ENCODE data around the gene SAPCD2.

The SAPCD2 gene

DNA sequence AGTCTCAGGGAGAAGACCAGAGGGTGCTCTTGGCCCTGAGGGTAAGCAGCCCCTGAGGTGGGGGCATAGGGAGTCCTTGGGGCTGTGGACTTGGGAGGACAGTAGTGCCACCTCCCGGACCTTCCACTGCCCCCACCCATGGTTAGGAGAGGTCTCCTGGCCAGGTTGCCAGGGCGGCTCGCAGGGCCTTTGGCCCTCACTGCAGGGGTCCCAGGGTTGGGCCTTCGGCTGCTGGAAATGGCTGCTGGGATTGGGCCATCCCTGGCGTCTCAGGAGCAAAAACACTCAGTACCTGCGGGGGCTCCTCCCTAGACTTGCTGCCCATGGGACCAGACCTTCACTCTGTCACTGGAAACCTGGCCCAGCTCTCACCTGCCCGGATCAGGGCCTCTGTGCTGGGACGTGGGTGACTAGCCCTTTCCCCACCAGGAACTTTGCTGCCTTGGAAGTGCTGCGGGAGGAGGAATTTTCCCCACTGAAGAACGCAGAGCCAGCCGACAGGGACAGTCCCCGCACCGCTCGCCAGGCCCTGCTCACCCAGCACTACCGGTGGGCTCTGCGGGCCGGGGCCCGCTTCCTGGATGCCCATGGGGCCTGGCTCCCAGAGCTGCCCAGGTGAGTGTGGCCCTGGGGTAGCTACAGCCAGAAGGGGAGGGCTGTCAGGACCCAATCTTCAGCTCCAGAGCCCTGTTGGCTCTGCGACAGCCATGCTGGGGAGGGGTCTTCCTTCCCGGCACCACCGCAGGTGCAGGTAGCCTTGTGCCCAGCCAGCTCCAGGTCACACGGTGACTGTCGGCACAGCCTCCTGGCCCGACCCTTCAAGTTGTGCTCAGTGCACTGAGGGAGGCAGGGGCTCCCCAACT is 10.1 kb upstream of the SAPCD2 start:
- no peak for DNase-seq

DNA sequence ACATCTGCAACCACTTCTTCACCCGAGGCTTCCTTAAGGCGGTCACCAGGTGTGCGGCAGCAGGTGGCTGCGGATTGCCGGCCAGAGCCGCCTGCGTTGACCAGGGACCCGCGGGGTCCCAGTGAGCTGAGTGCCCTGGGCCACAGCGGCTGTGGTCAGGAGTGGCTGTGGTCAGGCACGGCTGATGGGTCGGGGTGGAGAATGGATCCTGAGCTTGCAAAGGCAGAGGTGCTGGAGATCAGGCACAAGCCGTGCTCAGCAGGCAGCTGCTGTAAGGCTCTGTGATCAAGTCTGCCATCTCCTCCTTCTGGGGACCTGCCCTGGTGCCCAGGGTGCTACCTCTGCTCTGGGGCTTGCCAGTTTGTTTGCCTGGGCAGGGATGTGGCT is 9.0 kb upstream of the SAPCD2 start:
- DNase-seq, result no peak

DNA sequence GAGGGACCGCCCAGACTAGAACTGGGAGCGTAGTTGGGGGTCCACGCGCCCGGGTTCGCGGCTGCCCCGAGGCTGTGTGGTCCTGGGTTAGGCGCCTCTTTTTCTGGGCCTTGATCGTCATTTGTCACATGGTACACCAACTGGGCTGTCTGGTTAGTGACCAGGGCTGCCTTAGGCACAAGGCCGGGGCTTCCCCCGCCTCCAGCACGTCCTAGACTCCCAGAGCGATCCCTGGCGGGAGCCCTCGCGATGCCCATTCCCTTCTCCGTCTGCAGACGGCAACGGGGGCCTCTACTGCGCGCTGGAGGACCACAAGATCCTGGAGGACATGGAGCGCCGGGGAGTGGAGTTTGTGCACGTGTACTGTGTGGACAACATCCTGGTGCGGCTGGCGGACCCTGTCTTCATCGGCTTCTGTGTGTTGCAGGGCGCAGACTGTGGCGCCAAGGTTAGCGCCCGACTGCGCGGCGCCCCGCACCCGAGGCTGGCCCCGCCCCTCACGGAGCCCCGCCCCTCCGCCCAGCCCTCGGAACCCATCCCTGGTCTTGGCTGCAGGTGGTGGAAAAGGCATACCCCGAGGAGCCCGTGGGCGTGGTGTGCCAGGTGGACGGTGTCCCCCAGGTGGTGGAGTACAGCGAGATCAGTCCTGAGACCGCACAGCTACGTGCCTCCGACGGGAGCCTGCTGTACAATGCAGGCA is 8.5 kb upstream of the SAPCD2 start:
- DNase-seq, result no peak

DNA sequence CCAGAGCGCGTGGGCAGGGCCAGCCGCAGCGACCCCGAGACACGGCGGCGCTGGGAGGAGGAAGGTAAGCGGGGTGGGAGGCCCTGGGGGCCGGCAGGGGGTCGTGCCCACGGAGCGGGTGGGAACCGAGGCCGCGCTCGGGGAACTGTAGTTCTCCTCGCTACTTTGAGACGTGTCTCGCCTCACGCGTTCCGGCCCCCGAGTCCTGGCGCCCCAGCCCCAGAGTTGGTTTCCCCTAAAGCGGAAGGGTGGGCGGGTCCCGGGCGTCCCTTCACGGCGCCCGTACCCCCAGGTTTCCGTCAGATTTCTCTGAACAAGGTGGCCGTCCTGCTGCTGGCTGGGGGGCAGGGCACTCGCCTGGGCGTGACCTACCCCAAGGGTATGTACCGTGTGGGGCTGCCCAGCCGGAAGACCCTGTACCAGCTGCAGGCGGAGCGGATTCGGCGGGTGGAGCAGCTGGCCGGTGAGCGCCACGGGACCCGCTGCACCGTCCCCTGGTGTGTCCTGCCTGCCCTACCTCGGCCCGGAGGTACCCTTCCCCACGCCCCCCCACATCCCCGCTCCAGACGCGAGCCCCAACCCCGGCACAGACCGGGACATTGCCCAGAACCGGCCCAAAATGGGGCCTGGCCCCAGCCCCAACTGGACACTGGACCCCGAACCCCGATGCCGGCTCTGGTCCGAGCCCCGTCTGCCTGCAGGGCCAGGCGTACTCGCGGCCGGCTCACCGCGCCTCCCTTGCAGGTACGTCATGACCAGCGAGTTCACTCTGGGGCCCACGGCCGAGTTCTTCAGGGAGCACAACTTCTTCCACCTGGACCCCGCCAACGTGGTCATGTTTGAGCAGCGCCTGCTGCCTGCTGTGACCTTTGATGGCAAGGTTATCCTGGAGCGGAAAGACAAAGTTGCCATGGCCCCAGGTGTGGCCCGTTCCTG is 7.7 kb upstream of the SAPCD2 start:
- DNase-seq, result peak; percentile 22

DNA sequence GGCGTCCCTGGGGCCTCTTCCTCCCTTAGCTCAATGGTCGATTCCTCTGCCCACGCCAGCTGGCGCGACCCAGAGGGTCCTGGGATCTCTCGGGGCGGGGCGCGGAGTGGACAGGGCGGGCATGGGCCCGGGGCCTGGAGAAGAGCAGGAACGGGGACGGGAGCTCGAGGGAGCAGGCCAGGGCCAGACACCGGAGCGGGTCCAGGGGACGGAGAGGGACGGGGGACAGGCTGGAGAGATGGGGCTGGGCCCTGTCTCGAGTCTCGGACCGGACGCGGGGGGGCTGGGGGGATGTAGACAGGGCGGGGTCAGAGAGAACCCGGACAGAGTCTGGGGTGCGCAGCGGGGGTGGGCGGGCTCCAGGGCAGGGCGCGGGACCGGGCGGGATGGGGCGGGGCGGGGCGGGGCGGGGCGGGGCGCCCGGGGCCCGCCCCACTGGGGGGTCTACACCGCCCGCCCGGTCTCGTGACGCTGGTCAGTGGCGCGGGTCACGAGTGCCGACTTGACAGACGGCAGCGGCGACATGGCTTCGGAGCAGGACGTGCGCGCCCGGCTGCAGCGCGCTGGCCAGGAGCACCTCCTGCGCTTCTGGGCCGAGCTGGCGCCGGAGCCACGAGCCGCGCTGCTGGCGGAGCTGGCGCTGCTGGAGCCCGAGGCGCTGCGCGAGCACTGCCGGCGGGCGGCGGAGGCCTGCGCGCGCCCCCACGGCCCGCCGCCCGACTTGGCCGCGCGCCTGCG is 6.8 kb upstream of the SAPCD2 start, which contains the start of gene UAP1L1:
Gene UAP1L1 (plus strand): TSS at position 508 of the 738 bp plus-strand sequence. CDS start 16 bp downstream, at position 524.
- peak; percentile 53 for DNase-seq

DNA sequence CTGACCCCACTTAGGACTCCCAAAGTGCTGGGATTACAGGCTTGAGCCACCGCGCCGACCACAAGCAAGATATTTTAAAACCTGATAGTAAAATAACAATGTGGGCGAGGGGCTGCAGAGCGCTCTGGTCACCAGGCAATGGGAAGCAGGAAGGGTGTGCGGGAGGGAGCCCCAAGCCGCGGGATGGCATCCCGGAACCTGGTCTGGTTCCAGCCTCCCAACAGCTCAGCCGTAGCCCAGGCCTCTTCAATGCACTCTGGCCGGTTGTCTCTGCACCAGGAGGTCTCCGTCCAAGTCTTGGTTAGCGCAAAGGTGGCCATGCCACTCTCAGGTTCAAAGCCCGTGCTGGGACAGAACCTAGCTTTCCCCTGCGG is 6.3 kb upstream of the SAPCD2 start:
- no peak for DNase-seq

DNA sequence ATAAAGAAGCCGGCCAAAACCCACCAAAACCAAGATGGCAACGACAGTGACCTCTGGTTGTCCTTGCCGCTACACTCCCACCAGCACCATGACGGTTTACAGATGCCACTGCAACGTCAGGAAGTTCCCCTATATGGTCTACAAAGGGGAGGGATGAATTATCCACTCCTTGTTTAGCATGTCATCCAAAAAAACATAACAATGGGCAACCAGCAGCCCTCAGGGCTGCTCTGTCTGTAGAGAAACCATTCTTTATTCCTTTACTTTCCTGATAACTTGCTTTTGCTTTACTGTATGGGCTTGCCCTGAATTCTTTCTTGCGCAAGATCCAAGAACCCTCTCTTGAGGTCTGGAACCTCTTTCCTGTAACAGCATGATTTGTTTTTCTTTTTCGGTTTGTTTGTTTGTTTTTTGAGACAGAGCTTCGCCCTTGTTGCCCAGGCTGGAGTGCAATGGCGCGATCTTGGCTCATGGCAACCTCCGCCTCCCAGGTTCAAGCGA is 5.0 kb upstream of the SAPCD2 start:
- DNase-seq, result no peak

DNA sequence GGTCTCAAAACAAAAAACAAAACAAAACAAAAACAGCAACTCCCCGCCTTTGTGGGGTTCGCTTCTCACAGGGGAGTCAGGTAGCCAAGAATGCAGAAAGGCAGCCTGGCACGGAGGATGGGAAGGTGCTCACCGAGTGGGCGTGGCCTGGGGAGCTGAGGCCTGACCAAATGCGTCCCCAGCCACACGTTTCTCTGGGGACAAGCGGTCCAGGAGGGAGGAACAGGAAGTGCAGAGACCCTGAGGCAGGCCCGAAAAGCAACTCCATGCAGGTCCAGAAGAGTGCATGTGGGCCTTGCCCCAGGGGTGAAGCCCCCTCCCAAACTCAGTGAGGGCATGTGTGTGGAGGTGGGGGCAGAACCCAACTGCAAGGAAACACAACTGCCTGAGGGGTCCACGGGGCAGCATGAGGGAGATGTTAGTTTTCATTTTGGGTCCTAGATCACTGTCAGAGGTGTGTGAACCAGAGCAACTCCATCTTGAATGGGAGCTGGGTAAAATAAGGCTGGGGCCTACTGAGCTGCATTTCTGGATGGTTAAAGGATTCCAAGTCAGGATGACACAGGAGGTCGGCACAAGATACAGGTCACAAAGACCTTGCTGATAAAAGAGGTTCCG is 4.4 kb upstream of the SAPCD2 start:
- DNase-seq, result no peak

DNA sequence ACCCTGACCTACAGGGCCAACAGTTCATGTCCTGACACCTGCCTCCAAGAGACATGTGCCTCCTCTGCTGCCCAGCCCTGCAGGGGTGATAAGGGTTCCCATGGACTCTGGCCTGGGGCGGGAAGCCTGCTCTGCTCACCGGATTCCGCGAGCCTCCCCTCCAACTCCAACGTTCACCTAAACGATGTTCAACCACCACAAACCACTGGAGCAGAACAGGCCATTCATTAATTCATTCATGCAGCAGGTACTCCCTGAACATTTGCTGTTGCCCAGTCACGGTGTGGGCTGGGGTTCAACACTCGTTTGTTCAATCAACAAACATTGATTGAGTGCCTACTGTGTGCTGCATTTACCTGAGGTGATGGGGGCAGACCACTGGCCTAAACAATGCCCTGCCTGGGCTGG is 3.6 kb upstream of the SAPCD2 start:
- DNase-seq, result no peak

DNA sequence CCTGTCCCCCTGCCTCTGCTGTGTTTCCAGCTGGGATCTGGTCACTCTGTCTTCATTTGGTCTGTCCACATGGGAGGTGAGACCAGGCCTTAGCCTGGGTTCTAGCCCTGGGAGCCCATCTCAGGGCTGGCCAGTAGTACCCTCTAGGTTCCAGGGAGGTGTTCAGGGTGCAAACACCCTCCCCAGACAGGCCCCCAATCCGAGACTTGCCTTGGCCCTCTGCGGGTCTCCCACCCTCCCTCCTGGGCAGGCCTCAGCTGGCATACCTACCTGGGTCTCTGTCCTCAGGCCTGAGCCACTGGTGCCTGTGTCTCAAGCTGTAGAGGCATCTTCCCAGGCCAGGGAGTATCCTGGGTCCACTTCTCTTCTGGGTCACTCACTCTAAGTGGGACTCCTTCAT is 925 bp upstream of the SAPCD2 start:
- no peak for DNase-seq

DNA sequence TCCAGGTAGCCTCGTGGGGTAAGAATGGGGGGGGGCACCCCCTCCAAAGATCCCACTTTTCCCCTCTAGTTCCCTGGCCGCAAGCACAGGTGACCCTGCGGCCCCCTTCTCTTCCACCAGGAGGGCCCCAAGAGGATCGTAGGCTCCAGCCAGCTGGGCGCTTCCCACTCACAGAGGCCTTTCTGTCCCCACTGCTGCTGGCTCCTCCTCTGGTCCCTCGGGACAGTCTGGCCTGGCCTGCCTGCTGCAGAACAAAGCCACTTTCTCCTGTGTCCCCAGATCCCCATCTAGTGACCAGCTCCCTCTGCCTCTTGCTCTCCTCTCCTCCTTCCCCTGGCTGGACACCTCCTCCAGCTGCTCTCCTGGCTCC is 534 bp upstream of the SAPCD2 start:
- no peak for DNase-seq

DNA sequence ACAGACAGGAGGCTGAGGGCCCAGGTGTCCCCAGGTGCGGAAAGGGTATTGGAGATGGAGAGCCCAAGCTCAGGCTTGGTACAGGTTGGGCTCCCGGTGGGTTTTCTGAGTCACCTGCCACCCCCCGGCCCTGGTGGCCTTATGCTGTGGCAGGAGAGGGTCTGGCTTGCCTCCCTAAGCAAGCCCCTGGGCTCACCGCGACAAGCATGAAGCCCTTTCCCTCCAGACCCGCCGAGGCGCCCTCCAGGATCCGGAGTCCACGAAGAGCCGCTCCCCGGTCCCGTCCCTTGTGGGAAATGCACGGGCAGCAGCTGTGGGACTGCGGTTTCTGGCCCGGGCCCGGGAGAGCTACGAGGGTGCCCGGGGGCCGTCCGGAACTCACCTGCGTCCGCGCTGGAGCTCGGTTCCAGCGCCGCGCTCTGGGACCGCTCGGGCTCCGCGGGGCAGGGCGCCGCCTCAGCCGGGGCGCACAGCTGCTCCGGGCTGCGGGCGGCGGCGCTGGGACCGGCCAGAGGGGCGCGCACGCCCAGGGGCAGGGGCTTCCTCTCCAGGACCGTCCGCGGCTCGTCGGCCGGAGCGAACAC is 757 bp downstream of the SAPCD2 start:
- DNase-seq, result no peak

DNA sequence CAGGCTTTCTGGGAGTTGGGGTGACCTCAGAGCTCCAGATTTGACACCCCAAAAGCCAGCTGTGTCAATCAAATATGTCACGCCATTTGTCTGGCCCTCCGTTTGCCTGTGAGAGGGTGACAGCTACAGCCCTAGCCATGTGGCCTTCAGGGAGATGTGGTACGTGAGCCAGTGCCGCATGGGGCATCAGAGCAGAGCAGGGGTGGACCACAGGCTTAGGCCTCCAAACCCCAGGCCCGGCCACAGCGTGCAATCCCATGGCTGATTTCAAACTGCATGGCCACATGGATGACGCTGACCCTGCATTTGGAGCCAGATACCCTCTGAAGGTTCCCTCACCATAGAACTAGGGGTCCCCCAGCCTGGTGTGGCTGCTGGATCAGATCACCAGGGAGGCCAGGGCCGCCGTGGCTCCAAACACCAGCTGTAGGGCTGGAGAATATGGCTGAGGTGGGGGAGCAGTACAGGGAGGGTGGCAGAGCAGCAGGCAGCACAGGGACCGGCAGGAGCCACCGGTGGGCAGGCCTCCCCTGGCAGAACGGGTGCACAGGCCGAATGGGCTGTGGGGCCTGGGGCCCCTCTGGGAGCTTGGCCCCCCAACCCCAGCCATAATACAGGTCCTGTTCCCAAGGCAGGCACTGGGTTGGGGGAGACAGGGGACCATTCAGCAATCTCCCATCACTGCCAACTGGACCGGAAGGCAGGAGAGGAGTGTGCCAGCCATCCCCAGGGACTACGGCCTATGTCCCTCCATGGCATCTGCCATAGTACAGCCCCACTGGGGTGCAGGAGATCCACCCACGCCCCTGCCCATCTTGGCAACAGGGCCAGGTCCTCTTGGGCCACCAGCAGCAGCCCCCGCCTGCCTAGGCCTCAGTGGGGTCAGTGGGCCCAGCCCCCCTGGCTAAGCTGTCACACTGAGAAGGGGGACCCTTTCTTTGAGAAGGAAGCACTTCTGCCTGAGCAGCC is 1.5 kb downstream of the SAPCD2 start:
- DNase-seq, result no peak

DNA sequence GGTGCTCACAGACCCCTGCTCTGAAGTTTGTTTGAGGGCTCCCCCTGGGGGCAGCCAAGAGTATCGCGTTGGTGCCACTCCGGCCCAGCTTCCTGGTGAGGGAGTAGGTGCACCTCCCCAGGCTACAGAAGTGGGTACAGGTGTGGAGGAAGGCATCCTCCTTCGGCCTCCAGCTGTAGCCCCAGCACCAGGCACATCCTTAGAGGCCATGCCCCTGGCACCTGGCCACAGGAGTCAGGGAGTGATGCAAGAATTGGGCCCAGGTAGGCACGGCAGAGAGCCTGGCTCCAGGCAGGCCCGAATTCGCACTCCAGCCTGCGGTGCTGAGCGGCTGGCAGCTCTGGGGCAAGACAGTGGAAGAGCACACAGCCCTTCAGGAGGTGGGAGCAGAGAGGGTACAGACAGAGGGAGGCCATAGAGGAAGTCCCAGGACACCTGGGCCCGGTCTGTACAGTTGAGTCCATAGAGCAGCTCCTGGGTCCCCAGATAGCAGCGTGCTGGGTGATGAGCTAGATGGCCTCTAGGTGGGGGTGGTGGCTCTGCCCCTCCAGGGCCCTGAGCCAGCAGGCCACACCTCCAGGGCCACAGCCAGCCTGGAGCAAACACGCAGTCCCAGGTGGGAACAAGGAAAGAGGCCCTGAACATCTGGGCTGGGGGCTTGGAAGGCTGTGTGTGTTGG is 2.4 kb downstream of the SAPCD2 start:
- peak; percentile 87 for DNase-seq

DNA sequence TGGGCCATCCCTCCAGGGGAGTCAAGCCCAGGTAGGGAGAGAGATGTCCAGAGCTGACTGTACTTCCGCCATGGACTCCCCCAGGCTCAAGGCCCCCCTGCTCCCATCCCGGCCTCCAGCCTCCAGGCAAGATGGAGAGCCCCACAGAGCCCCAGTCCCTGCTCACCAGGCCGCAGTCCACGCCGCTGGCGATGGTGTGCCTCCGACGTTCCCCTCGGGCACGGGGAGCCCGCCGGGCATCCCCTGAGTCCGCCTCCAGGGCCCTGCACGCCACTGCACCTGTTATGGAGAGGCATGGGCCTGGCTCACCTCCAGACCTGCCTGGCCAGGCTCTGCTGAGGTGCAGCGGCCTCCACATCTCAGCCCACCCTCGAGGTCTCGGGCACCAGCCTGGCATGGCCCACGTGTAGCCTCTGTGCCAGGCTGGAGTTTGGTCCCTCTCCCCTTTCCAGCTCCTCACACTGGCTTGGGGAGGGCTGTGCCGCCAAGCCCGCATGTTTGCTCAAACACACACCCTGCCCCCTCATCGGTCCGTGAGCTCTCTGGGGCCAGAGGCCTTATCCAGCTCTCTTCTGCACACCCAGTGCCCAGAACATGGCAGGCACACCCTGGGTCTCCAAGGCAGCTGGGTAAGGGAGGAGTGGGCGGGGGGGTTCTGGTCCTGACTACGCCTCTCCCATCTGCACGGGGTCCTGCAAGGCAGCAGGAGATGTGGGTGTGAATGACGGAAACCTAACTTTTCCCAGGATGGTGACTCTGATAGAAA is 4.1 kb downstream of the SAPCD2 start:
- no peak for DNase-seq

DNA sequence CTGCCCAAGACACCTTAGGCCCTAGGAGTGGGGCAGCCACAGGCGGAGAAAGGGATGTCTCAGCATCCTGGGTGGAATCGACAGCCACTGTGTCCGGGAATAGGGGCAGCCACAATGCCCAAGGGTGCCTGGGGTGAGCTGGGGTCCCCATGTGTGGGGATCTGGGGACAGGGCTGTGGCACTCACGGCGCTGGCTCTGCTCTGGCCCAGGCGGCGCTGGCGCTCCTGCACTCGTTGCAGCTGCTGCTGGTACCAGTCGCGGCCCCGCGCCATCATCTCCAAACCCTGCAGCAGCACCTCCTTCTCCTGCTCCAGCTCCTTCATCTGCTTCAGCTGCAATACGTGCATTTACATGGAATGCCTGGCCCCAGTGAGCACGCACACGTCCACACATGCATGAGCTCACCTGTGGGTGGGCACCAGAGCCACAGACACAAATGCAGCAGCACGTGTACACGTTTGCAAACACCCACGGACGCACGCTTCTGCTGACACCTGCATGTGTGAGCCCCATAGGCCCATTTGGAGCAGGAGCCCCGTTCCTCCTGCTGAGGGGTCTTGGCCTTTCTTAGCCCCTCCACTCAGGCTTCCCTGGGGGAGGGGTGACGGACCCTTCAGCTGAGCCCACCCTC is 4.9 kb downstream of the SAPCD2 start:
- DNase-seq, result no peak

DNA sequence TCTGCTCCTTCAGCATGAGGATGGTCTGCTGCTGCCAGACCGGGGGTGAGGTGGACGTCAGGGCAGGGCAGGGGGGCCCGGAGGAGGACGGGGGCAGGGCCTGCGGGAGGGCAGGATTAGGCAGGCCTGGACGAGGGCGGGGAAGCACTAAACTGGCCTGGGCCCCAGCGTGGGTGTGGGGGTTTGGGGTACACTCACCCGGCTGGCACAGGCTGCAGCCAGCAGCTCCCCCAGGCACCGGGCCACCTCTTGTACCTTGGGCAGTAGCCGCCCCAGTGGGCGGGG is 5.5 kb downstream of the SAPCD2 start:
- DNase-seq, result no peak

DNA sequence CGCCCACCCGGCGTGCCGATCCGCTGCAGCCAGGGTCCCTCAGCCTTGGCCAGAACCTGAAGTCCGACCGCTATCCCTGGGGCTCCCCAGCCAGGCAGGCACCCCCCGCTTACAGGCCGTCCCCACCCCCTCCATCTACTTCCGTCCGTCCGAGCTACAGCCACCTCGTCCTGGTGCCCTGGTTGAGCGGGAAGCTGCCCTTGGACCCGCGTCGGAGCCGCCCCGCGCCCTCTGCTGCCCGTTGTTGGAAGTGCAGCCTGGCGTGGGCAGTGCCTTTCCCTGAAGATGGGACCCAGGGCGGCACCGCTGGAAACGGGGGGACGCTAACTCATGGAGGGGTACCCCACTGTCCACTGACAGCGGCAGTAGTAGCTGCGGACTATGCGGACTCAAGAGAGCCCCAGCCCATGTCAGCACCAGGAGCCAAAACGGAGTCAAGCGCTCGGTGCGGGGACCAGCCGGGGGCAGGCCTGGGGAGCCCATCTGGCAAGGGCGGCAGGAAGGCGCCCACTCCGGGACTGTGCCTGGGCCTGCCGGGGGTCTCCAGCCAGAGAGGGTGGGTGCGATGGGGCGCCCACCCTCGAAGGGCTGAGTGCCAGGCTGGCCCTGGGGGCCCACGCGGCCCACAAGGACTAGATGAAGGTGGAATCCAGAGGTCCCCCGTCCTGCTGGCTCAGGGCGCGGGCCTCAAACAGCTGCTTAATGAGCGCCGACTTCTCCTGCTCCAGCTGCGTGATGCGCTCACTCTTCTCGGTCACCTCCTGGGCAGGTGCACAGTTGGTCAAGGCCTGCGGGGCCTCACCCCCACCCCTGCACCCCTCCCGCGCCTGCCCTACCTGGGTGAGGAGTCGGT is 6.1 kb downstream of the SAPCD2 start:
- DNase-seq, result peak; percentile 45
